SU-DHL-6 (cell line): ENCODE data around the gene PRKCA.

Source experiments
- H2AFZ ChIP-seq: fragments of 200-600 bp; sonication (generic); 2 replicates; pipeline ENCODE4 v1.6.1; 2014; ENCODE audit warnings: low read depth, mild to moderate bottlenecking, moderate library complexity, mixed read lengths, antibody characterized with exemption, low read length; ENCODE audit not compliant: severe bottlenecking
- H3F3A ChIP-seq: fragments of 200-600 bp; shearing (Covaris generic); 2 replicates; pipeline ENCODE4 v1.6.0; 2016; ENCODE audit warnings: antibody characterized with exemption, mild to moderate bottlenecking; ENCODE audit not compliant: insufficient read depth
- H3K27ac ChIP-seq: fragments of 200-600 bp; sonication (generic); 2 replicates; pipeline ENCODE4 v1.5.1; 2016; ENCODE audit warnings: low read depth, mild to moderate bottlenecking, low read length, moderate library complexity, mixed read lengths
- H3K27me3 ChIP-seq: fragments of 200-600 bp; sonication (generic), shearing (Covaris generic); 2 replicates; pipeline ENCODE4 v1.6.0; 2014; ENCODE audit warnings: mild to moderate bottlenecking, low read length
- H3K36me3 ChIP-seq: fragments of 200-600 bp; sonication (generic); 2 replicates; pipeline ENCODE4 v1.6.1; 2014; ENCODE audit warnings: mild to moderate bottlenecking, low read length, mixed read lengths
- H3K4me2 ChIP-seq: fragments of 300-600, 200-600 bp; shearing (Covaris generic), sonication (generic); 2 replicates; pipeline ENCODE4 v1.6.0; 2014; ENCODE audit warnings: low read length, low read depth, mild to moderate bottlenecking; ENCODE audit not compliant: poor library complexity, severe bottlenecking
- H3K4me3 ChIP-seq: fragments of 200-600 bp; sonication (generic); 2 replicates; pipeline ENCODE4 v1.5.1; 2014; ENCODE audit warnings: antibody characterized with exemption, low read length, mild to moderate bottlenecking, mixed read lengths; ENCODE audit not compliant: insufficient read depth, poor library complexity, severe bottlenecking
- H3K79me2 ChIP-seq: fragments of 200-600 bp; sonication (generic); 2 replicates; pipeline ENCODE4 v1.6.1; 2014; ENCODE audit warnings: mild to moderate bottlenecking, low read length, moderate library complexity; ENCODE audit not compliant: insufficient read depth
- H3K9ac ChIP-seq: fragments of 200-600 bp; sonication (generic); 2 replicates; pipeline ENCODE4 v1.7.0; 2014; ENCODE audit warnings: mild to moderate bottlenecking, low read length
- H3K9me2 ChIP-seq: fragments of 200-600 bp; sonication (generic); replicated peaks from 2 replicates; pipeline ENCODE4 v1.6.1; 2014; ENCODE audit warnings: low read length; ENCODE audit not compliant: insufficient read depth
- H3K9me3 ChIP-seq: fragments of 200-600 bp; sonication (generic); 2 replicates; pipeline ENCODE4 v1.6.1; 2014; ENCODE audit warnings: low read length, mixed read lengths; ENCODE audit not compliant: insufficient read depth
- H4K20me1 ChIP-seq: fragments of 200-600 bp; sonication (generic); 2 replicates; pipeline ENCODE4 v1.6.1; 2014; ENCODE audit warnings: low read depth, mild to moderate bottlenecking, antibody characterized with exemption, low read length, moderate library complexity, mixed read lengths
- EZH2phosphoT487 ChIP-seq: fragments of 200-600 bp; sonication (generic), shearing (Covaris generic); conservative IDR thresholded peaks from 2 replicates; pipeline ENCODE4 v1.6.1; 2018; ENCODE audit warnings: mild to moderate bottlenecking, antibody characterized with exemption, low read length, moderate library complexity, mixed read lengths
- TF ChIP-seq, protein P1 (sequence below): fragments of 200-600 bp; sonication (generic); IDR thresholded peaks from one replicate; pipeline ENCODE4 v1.5.1; 2017; ENCODE audit warnings: antibody characterized with exemption, mild to moderate bottlenecking, low read length, moderate library complexity; ENCODE audit not compliant: insufficient read depth, poor library complexity, severe bottlenecking

Gene PRKCA

DNA sequence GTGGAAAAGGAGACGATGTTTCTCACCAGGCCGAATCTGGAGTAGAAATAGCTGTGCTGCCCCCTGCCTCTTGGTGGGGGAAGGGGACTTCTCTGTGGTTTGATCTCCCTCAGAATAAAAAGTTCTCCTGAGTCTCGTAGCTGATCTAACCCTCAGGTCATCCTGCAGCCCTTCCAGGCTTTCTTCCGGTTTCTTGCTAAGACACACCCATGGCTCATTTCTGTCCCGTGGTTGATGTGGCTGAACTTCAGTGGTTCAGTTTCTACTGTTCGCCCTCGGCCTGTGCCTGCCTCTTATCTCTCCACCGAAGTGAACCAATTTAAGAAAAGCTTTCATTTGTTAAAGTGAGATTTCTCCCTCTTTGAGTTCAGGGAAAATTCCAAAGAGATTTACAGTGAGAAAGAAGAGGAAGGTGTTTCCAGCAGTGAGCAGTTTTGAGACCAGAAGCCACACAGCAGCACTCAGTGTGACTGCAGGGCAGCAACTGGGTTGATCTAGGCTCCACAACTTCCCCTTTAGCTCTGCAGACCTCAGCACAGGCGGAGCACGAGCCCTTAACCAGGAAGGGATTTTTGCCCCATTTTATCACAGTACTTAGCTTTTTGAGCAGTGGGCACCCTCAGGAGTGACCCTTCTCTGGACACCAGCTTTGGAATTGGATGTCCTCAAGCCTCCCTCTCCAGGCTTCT is 497.6 kb downstream of the PRKCA start:
- Histone ChIP-seq H3K4me2 (no peak overlapping the region), H3K36me3 (peaks cover 10% of the 10 kb centered on the region)

GRCh38 chr17:66803474-66803951 is 501.1 kb downstream of the PRKCA start:
- no peaks in the 10 kb centered on the region for H3K27me3 ChIP-seq
- no peak overlapping the region for H2AFZ ChIP-seq
- no peaks in the 10 kb centered on the region for H3K9me2 ChIP-seq
- no peak overlapping the region for H3K4me3 ChIP-seq
- H3F3A ChIP-seq = no peaks in the 10 kb centered on the region
- no peaks in the 10 kb centered on the region for H3K79me2 ChIP-seq
- no peaks in the 10 kb centered on the region for H4K20me1 ChIP-seq
- H3K27ac ChIP-seq = no peak overlapping the region
- no peak overlapping the region for H3K9ac ChIP-seq
- H3K4me2 ChIP-seq = no peak overlapping the region
- H3K36me3 ChIP-seq = no peaks in the 10 kb centered on the region
- H3K9me3 ChIP-seq = no peaks in the 10 kb centered on the region
- TF ChIP-seq, protein P1, sequence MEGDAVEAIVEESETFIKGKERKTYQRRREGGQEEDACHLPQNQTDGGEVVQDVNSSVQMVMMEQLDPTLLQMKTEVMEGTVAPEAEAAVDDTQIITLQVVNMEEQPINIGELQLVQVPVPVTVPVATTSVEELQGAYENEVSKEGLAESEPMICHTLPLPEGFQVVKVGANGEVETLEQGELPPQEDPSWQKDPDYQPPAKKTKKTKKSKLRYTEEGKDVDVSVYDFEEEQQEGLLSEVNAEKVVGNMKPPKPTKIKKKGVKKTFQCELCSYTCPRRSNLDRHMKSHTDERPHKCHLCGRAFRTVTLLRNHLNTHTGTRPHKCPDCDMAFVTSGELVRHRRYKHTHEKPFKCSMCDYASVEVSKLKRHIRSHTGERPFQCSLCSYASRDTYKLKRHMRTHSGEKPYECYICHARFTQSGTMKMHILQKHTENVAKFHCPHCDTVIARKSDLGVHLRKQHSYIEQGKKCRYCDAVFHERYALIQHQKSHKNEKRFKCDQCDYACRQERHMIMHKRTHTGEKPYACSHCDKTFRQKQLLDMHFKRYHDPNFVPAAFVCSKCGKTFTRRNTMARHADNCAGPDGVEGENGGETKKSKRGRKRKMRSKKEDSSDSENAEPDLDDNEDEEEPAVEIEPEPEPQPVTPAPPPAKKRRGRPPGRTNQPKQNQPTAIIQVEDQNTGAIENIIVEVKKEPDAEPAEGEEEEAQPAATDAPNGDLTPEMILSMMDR = no peak
- TF ChIP-seq EZH2phosphoT487 = no peak

More for the DNA sequence above, 497.6 kb downstream of the PRKCA start:
- H3K4me3 ChIP-seq = no peak overlapping the region
- no peaks in the 10 kb centered on the region for H3K9me3 ChIP-seq
- H4K20me1 ChIP-seq = no peaks in the 10 kb centered on the region
- no peak overlapping the region for H3K27ac ChIP-seq
- no peaks in the 10 kb centered on the region for H3K27me3 ChIP-seq
- H2AFZ ChIP-seq = no peak overlapping the region
- TF ChIP-seq EZH2phosphoT487 = no peak
- TF ChIP-seq, protein P1 = no peak
- no peaks in the 10 kb centered on the region for H3K79me2 ChIP-seq
- H3K9me2 ChIP-seq = no peaks in the 10 kb centered on the region
- H3F3A ChIP-seq = no peaks in the 10 kb centered on the region
- H3K9ac ChIP-seq = no peak overlapping the region

DNA sequence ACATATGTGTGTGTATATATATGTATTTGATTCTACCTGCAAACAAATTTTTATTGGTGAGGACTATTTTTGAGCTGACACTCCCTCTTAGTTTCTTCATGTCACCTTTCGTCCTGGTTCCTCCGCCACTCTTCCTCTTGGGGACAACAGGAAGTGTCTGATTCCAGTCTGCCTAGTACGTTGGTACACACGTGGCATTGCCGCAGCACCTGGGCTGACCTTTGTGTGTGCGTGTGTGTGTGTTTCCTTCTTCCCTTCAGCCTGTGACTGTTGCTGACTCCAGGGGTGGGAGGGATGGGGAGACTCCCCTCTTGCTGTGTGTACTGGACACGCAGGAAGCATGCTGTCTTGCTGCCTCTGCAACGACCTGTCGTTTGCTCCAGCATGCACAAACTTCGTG is 503.2 kb downstream of the PRKCA start:
- no peaks in the 10 kb centered on the region for H4K20me1 ChIP-seq
- no peaks in the 10 kb centered on the region for H3K27me3 ChIP-seq
- no peak overlapping the region for H3K4me2 ChIP-seq
- no peaks in the 10 kb centered on the region for H3K9me2 ChIP-seq
- no peak overlapping the region for H3K27ac ChIP-seq
- H3K9ac ChIP-seq = no peak overlapping the region
- H3K9me3 ChIP-seq = no peaks in the 10 kb centered on the region
- H3K36me3 ChIP-seq = no peaks in the 10 kb centered on the region
- TF ChIP-seq, protein P1 = no peak
- no peak for TF ChIP-seq EZH2phosphoT487
- H3F3A ChIP-seq = peaks cover 6% of the 10 kb centered on the region; the same call in 1 of the 2 replicates
- no peak overlapping the region for H2AFZ ChIP-seq
- H3K4me3 ChIP-seq = no peak overlapping the region
- H3K79me2 ChIP-seq = no peaks in the 10 kb centered on the region
